Stimulated activated CD4-positive, alpha-beta T cell treated with anti-CD3 and anti-CD28 coated beads, Interleukin-2, amount 100 ng/mL, for 48 hours (primary cell): ENCODE measurements around the gene INMT.
"Not testable (repeated sequence)": the region's sequence is repeated elsewhere in the genome, so short reads cannot be mapped to it uniquely, and the experiment has no call there.

ENCODE experiments used
- DNase-seq, 2 donors: peaks; one replicate each; pipeline ENCODE4 v3.0.0-alpha.2; 2020

INMT gene

GRCh38 chr7:30751696-30752273 is at the start of gene INMT:
INMT (plus strand) TSS chr7:30752135; CDS start chr7:30752151, 16 bp downstream.
- DNase-seq, result no peak

GRCh38 chr7:30702200-30702599 is 49.7 kb upstream of the INMT start:
- DNase-seq, result no peak

GRCh38 chr7:30703756-30704155 is 48.2 kb upstream of the INMT start:
- no peak for DNase-seq

GRCh38 chr7:30705008-30705407 is 46.9 kb upstream of the INMT start:
- DNase-seq, result no peak

- no peak for DNase-seq
Measured at GRCh38 chr7:30705596-30705995, 46.3 kb upstream of the INMT start.

- no peak for DNase-seq
Measured at GRCh38 chr7:30706316-30706715, 45.6 kb upstream of the INMT start.

GRCh38 chr7:30706908-30707307 is 45.0 kb upstream of the INMT start:
- no peak for DNase-seq

GRCh38 chr7:30707391-30708357 is 44.3 kb upstream of the INMT start:
- DNase-seq, result no peak

- no peak for DNase-seq
Measured at GRCh38 chr7:30708412-30708811, 43.5 kb upstream of the INMT start.

GRCh38 chr7:30708983-30709382 is 43.0 kb upstream of the INMT start:
- DNase-seq, result no peak

- no peak for DNase-seq
Measured at GRCh38 chr7:30709549-30709948, 42.4 kb upstream of the INMT start.

GRCh38 chr7:30710669-30711068 is 41.3 kb upstream of the INMT start:
- DNase-seq, result no peak

GRCh38 chr7:30713392-30713791 is 38.5 kb upstream of the INMT start:
- no peak for DNase-seq

- DNase-seq, result no peak
Measured at GRCh38 chr7:30714129-30714528, 37.8 kb upstream of the INMT start.

GRCh38 chr7:30717181-30717580 is 34.8 kb upstream of the INMT start:
- DNase-seq, result no peak

- not testable (repeated sequence) for DNase-seq
Measured at GRCh38 chr7:30719434-30719833, 32.5 kb upstream of the INMT start.

- DNase-seq, result no peak
Measured at GRCh38 chr7:30721211-30721610, 30.7 kb upstream of the INMT start.

GRCh38 chr7:30722187-30722586 is 29.7 kb upstream of the INMT start:
- DNase-seq, result no peak

GRCh38 chr7:30722671-30723070 is 29.3 kb upstream of the INMT start:
- no peak for DNase-seq

- no peak for DNase-seq
Measured at GRCh38 chr7:30723776-30724175, 28.2 kb upstream of the INMT start.

GRCh38 chr7:30726296-30727006 is 25.5 kb upstream of the INMT start:
- DNase-seq, result no peak

GRCh38 chr7:30727061-30727945 is 24.6 kb upstream of the INMT start:
- DNase-seq, result peak in 1 of 2 donors; percentile 20
